Measurements from ENCODE around the gene S100Z. TPM values are rescaled to one million over a fixed set of nuclear protein-coding genes. Genes with fewer than 3 reads are reported as not detected.

S100Z gene
- total and polyA plus RNA-seq, 9 of the 15 experiments (the other 6 are each of a cell fraction or from before 2014, with no cell fraction given) = 0.15 to 0.42 (median 0.20) TPM; not detected in 6

- TF ChIP-seq YBX1 (IDR thresholded peaks at IDR 0.05) = no peak
- no peak for TF ChIP-seq KLF10 (CRISPR knock-in tag; IDR thresholded peaks at IDR 0.05)
- no peak for TF ChIP-seq MXD1 (CRISPR knock-in tag; IDR thresholded peaks at IDR 0.05; ENCODE audit: borderline replicate concordance, poor library complexity, severe bottlenecking)
- no peak for TF ChIP-seq HNRNPL (IDR thresholded peaks at IDR 0.05; ENCODE audit: low read depth, low read length)
- no peak for TF ChIP-seq KLF13 (tag; IDR thresholded peaks at IDR 0.05; ENCODE audit: borderline replicate concordance, low read depth)
- no peak for TF ChIP-seq POLR2AphosphoS2 (IDR thresholded peaks at IDR 0.05; ENCODE audit: low read length)
- no peak for TF ChIP-seq KAT2B (IDR thresholded peaks at IDR 0.05; ENCODE audit: low read depth, low read length)
- no peak for TF ChIP-seq POLR2H (tag; IDR thresholded peaks at IDR 0.05; ENCODE audit: low read depth)
- no peak for TF ChIP-seq HNRNPH1 (optimal IDR thresholded peaks at IDR 0.05; ENCODE audit: low read depth, low read length)
- TF ChIP-seq EP400 (IDR thresholded peaks at IDR 0.05) = peak; percentile 73
- no peak for TF ChIP-seq DLX4 (CRISPR knock-in tag; IDR thresholded peaks at IDR 0.05)
- TF ChIP-seq RB1 (IDR thresholded peaks at IDR 0.05; ENCODE audit: low read depth) = 0 out of 2 replicates have a peak, but pooled peaks have one; percentile 38
- TF ChIP-seq ZNF507 (tag; conservative IDR thresholded peaks at IDR 0.05) = no peak
- peak; percentile 74 for TF ChIP-seq ZNF316 (IDR thresholded peaks at IDR 0.05)
- no peak; the same call in 1 of the 2 replicates for TF ChIP-seq ZBTB40 (IDR thresholded peaks at IDR 0.05)
- TF ChIP-seq ZBTB40 (CRISPR knock-in tag; IDR thresholded peaks at IDR 0.05) = no peak
These were observed at the start of gene S100Z (continued) for GRCh38 chr5:76849419-76850291.
